HG02571 (cell line): ENCODE data around the gene STOX2.

Experiments
- ATAC-seq: cut with Tn5 transposase; IDR thresholded peaks from one replicate; pipeline ENCODE4 v1.9.1; 2021; ENCODE audit warnings: mild to moderate bottlenecking, moderate library complexity; ENCODE audit not compliant: unreplicated experiment

Gene STOX2

GRCh38 chr4:183887351-183887750 lies 17.8 kb upstream of the STOX2 start:
- ATAC-seq: no peak

DNA sequence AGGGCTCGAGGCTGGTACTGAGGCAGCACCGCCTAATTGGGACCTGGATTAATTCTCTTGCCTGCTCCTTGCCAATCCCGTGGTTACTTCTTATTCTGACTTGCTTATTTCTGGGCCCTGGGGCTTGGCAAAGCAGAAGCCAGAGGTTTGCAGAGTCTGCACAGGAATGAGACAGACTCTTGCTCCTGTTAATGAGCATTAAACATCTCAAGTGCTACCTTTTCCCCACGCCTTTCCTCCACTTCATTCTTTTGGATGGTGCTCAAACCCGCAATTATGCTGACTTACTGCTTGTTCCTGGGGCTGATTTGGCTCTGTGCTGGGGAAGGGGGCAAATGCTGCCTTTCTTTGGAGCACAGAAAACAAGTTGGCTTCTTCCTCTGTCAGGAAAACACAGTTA lies 16.5 kb upstream of the STOX2 start:
- no peak for ATAC-seq

- ATAC-seq: no peak
These were observed 15.9 kb upstream of the STOX2 start for GRCh38 chr4:183889190-183889589.

- ATAC-seq: no peak
These were observed 7.9 kb upstream of the STOX2 start for GRCh38 chr4:183897193-183897592.

GRCh38 chr4:183898456-183898855 lies 6.7 kb upstream of the STOX2 start:
- no peak for ATAC-seq

GRCh38 chr4:183903021-183903760 lies 1.9 kb upstream of the STOX2 start:
- ATAC-seq: no peak

- no peak for ATAC-seq
These were observed 734 bp downstream of the STOX2 start for GRCh38 chr4:183905593-183906488.

DNA sequence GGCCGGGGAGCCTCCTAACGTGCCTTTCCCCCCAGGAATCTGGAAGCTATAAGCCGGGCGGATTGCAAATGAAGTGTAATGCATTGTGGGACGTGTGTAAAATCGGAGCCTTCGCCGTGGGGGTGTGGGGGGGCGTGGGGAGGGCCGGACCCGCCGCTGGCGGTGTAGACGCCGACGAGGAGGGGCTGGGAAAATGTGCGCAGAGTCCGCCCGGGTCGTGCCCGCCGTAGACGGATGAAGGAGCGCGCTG lies 1.3 kb downstream of the STOX2 start:
- no peak for ATAC-seq

DNA sequence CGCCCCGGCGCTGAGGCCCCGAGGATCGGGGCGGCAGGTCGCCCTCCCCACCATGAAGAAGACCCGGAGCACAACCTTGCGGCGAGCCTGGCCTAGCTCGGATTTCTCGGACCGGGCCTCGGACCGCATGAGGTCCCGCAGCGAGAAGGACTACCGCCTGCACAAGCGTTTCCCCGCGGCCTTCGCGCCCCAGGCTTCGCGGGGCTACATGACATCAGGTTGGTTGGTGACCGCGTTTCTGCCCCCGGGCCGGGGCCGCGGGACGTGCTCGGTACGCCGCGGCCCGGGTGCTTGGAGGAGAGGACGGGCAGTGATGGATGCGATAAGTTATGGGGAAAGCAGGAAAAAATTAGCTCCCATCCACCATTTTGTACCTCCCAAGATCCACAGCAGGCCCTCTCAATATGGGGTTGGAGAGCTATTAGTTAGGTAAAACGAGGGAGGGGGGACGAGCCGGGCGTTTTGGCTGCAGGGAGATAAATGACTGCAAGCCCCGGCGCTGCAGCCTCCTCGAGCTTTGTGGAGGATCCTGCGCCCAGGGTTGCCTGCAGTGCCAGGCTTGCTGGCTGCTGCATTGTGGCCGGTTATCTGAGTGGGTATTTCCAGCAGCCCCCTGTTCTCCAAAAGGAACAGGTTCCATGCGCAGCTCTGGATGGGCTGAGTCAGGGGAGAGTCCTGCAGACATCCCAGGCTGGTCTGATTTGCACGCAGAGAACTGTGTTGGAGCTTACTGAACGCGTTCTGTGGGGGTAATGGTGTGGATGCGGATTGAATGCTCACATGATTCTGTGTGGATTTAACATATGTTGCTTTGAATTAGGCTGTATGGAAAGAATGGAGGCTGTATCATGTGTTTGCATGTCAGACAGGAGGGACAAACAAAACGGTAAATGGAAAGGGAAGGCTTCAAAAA lies 1.9 kb downstream of the STOX2 start:
- ATAC-seq: no peak

- no peak for ATAC-seq
These were observed 3.0 kb downstream of the STOX2 start for GRCh38 chr4:183907871-183908683.

GRCh38 chr4:183909187-183909586 lies 4.1 kb downstream of the STOX2 start:
- ATAC-seq: no peak

GRCh38 chr4:183909801-183910200 lies 4.7 kb downstream of the STOX2 start:
- ATAC-seq: no peak

DNA sequence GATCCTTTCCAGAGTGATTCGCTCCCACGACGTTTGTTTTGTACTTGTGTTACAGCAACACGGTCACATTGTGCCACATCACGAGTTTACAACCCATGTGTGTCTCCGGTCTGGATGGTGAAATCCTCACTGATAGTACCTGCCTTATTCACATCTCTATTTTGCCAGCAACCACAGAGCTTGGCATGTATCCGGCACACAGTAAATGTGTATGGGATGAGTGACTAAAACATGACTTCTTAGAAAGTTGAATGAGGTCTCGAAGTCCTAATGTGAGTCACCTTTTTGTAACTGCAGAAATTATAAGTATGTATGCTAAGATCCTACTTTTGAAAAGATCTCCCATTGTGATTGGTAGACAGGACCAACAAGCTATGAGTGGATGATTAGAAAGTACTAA lies 7.5 kb downstream of the STOX2 start:
- no peak for ATAC-seq

DNA sequence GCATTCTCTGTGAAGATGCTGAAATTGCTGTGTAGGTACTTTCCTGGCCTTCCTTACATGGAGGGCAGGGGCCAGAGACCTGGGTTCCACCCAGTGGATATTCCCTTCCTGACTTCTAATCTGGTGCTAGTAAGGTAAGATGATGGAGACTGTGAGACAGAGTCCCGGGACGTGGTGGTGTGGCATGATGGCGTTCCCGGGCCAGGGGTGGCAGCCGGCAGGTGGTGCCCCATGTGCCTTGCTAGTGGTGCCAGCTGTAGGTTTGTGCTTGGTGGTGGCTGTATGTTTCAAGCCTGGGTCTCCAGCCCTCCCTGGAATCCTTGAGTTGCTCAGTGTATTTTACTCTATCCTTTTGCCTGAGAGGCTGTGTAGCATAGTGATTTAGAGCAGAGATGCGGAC lies 10.9 kb downstream of the STOX2 start:
- no peak for ATAC-seq

GRCh38 chr4:183918696-183919095 lies 13.6 kb downstream of the STOX2 start:
- no peak for ATAC-seq

- ATAC-seq: no peak
These were observed 14.0 kb downstream of the STOX2 start for GRCh38 chr4:183919141-183919540.

DNA sequence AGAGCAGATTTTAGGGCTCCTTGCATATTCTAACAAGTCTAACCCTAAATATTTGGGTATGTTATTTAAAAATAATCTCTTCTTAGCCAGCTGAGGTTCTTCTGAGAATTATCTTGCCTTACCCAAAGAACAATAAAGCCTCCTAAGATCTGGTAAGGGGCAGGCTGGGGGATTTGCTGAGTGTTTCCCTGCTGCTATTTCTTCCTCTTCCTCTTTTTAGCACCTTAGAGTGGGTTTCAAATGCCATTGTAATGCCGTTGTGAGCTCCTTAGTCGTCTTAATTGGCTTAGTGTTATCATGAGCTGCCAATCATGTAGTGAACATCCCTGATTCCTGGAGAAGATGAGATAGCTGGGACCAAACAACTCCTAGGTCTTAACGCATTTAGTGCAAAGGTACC lies 15.4 kb downstream of the STOX2 start:
- no peak for ATAC-seq

DNA sequence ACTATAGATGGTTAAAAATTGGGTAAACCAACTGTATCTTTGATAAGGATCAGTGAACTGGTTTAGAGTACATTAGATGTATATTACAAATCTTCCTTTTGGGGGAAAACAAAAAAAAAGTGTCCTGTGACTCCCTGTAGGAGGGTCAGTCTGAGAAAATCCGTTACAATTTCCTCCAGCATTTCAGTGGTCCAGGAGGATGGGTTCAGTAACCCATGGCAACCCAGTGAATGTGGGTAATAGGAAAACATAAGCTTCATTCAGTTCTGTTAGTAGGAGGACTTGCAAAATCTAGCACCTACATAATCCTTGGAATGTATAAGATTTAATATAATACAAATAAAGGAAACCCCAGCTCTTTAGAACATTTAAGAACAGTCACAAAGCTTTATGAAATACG lies 16.2 kb downstream of the STOX2 start:
- ATAC-seq: no peak

DNA sequence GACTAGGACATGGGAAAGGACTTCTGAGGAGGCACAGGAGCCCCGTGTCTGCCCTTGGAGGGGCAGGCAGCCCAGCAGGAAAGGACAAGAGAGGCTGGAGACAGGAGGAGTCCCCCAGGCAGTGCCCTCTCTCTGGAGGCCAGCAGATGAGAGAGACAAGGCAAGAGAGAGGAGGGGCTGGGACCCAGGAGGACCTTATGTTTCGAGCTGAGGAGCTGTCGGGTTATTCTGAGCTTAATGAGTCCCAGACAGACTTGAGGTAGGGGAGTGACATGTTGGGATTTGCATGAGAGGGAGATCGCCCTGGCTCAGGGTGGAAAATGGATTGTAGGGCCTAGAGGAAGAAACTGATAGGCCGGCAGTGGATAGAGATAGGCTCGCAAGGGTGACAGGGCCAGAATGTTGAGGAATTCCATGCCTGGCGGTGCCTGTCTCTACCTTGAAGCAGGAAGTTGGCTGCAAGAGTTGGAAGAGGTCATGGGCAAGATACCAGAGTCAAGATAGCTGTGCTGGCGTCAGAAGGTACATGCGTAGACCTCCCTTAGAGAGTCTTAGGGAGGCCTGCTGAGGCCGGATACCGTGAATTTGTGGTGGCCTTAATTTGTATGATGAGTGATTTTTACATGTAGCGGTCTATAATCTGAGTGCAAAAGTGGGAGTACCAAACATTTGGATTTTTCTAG lies 19.4 kb downstream of the STOX2 start:
- ATAC-seq: no peak

DNA sequence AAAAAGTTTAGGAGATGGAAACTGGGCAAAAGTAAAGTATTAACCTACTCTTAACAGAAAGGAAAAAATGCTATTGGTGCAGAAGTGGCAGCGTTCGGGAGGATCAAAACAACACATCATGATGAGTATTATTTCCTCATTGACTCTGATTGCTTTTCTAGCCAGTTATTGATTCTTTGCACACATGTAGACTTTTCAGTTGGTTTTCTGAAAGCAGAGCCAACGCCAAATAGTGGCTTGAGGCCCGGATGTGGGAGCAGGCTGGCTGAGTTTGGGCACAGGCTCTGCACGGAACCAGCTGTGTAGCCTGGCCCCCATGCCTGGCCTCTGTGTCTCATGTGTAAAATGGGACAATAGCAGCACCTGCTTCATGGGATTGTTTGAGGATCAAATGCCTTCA lies 21.8 kb downstream of the STOX2 start:
- ATAC-seq: no peak
